IMR-90 (cell line): ENCODE results near the gene STING1. TPM values are rescaled to one million over a fixed set of nuclear protein-coding genes. Genes with fewer than 3 reads are reported as not detected.

Experiments used
- ATAC-seq: fragments of 200-7000 bp; cut with Tn5 transposase; 2 replicates; pipeline ENCODE4 v1.9.1; 2020; ENCODE audit warnings: low read depth, mild to moderate bottlenecking, moderate library complexity
- BruUV-seq: library from RNA; stranded (reverse); fragments of 400-500 nt; replicated peaks from 2 replicates; lab custom pipeline; 2021; lab: Mats Ljungman, UMichigan
- CTCF ChIA-PET: fragments of 300-600 bp; formaldehyde crosslinking; extraction: SDS; loops from one replicate; lab custom pipeline; 2021; ENCODE audit warnings: antibody characterized with exemption; lab: Yijun Ruan, JAX
- POLR2A ChIA-PET: fragments of 300-600 bp; sonication (Branson Sonifier 250); formaldehyde crosslinking; loops from one replicate; lab custom pipeline; 2022; ENCODE audit warnings: antibody characterized with exemption; ENCODE audit not compliant: unreplicated experiment; lab: Charles Lee
- DNase-seq: peaks from one replicate; pipeline ENCODE4 v3.0.0; 2013
- H2AFZ ChIP-seq: replicated peaks from 2 replicates; pipeline ENCODE3; 2013; ENCODE audit warnings: low read length, mild to moderate bottlenecking; ENCODE audit not compliant: poor library complexity
- H2AK5ac ChIP-seq: 2 replicates; pipeline ENCODE4 v1.6.1; 2013; ENCODE audit warnings: low read depth, low read length, inconsistent platforms
- H2AK9ac ChIP-seq: replicated peaks from 2 replicates; pipeline ENCODE3; 2013; ENCODE audit warnings: mild to moderate bottlenecking, low read depth, low read length, moderate library complexity; ENCODE audit not compliant: poor library complexity
- H2BK120ac ChIP-seq: 2 replicates; pipeline ENCODE4 v1.6.1; 2013; ENCODE audit warnings: low read depth, low read length, inconsistent platforms
- H2BK15ac ChIP-seq: 3 replicates; pipeline ENCODE4 v1.6.1; 2013; ENCODE audit warnings: low read depth, low read length, inconsistent platforms
- H2BK20ac ChIP-seq: 2 replicates; pipeline ENCODE4 v1.6.1; 2013; ENCODE audit warnings: low read depth, mild to moderate bottlenecking, inconsistent platforms, low read length, moderate library complexity
- H2BK5ac ChIP-seq: 2 replicates; pipeline ENCODE4 v1.6.1; 2013; ENCODE audit warnings: mild to moderate bottlenecking, low read depth, low read length, inconsistent platforms; ENCODE audit not compliant: poor library complexity, severe bottlenecking
- H3K14ac ChIP-seq: replicated peaks from 2 replicates; pipeline ENCODE4 v1.6.1; 2013; ENCODE audit warnings: low read depth, low read length, inconsistent platforms
- H3K18ac ChIP-seq: 2 replicates; pipeline ENCODE4 v1.6.1; 2013; ENCODE audit warnings: low read depth, low read length, control low read depth
- H3K23ac ChIP-seq: 2 replicates; pipeline ENCODE4 v1.6.1; 2013; ENCODE audit warnings: low read depth, low read length, inconsistent platforms
- H3K27ac ChIP-seq: 2 replicates; pipeline ENCODE4 v1.5.1; 2013; ENCODE audit warnings: mild to moderate bottlenecking, control low read depth, low read length; ENCODE audit not compliant: insufficient read depth
- H3K27me3 ChIP-seq: 2 replicates; pipeline ENCODE4 v1.6.1; 2013; ENCODE audit warnings: low read length; ENCODE audit not compliant: control insufficient read depth, insufficient read depth
- H3K36me3 ChIP-seq: 2 replicates; pipeline ENCODE4 v1.6.1; 2013; ENCODE audit warnings: low read length, mixed read lengths; ENCODE audit not compliant: control insufficient read depth, insufficient read depth
- H3K4ac ChIP-seq: 2 replicates; pipeline ENCODE4 v1.6.1; 2013; ENCODE audit warnings: low read depth, low read length, inconsistent platforms
- H3K4me1 ChIP-seq: 2 replicates; pipeline ENCODE4 v1.6.1; 2013; ENCODE audit warnings: low read length, mixed read lengths; ENCODE audit not compliant: control insufficient read depth, insufficient read depth
- H3K4me2 ChIP-seq: 2 replicates; pipeline ENCODE4 v1.6.1; 2013; ENCODE audit warnings: low read depth, mild to moderate bottlenecking, control low read depth, low read length, moderate library complexity
- H3K4me3 ChIP-seq: 2 replicates; pipeline ENCODE4 v1.5.1; 2013; ENCODE audit warnings: low read depth, mild to moderate bottlenecking, control low read depth, low read length, moderate library complexity; ENCODE audit not compliant: insufficient read depth
- H3K56ac ChIP-seq: 2 replicates; pipeline ENCODE4 v1.6.1; 2013; ENCODE audit warnings: low read length, inconsistent platforms; ENCODE audit not compliant: insufficient read depth; ENCODE audit errors: extremely low read depth
- H3K79me1 ChIP-seq, 2 experiments: 2 replicates each; pipeline ENCODE4 v1.6.1; 2013; ENCODE audit warnings: low read length in 2 of 2, inconsistent platforms in 1 of 2, low read depth in 1 of 2
- H3K9ac ChIP-seq: 2 replicates; pipeline ENCODE4 v1.6.1; 2013; ENCODE audit warnings: low read depth, low read length, control low read depth
- H3K9me1 ChIP-seq: 2 replicates; pipeline ENCODE4 v1.6.1; 2013; ENCODE audit warnings: low read length, inconsistent platforms; ENCODE audit not compliant: insufficient read depth
- H3K9me3 ChIP-seq: 2 replicates; pipeline ENCODE4 v1.6.1; 2013; ENCODE audit warnings: low read length; ENCODE audit not compliant: control insufficient read depth, insufficient read depth
- H4K20me1 ChIP-seq: 2 replicates; pipeline ENCODE4 v1.6.1; 2013; ENCODE audit warnings: low read length, inconsistent platforms; ENCODE audit not compliant: insufficient read depth
- H4K5ac ChIP-seq: 2 replicates; pipeline ENCODE4 v1.6.1; 2013; ENCODE audit warnings: mild to moderate bottlenecking, low read depth, low read length, control low read depth
- H4K8ac ChIP-seq, 2 experiments: 2 replicates each; pipeline ENCODE4 v1.6.1; 2013; ENCODE audit warnings: low read depth in 2 of 2, low read length in 2 of 2, control low read depth in 1 of 2, inconsistent platforms in 1 of 2
- H4K91ac ChIP-seq: 2 replicates; pipeline ENCODE4 v1.6.1; 2013; ENCODE audit warnings: low read depth, low read length, inconsistent platforms; ENCODE audit not compliant: insufficient read depth
- CEBPB ChIP-seq: IDR thresholded peaks from 2 replicates; pipeline ENCODE4 v1.6.1; 2012; ENCODE audit warnings: low read depth, low read length, improper control_type of control experiment
- CHD1 ChIP-seq: IDR thresholded peaks from 2 replicates; pipeline ENCODE4 v1.6.1; 2012; ENCODE audit warnings: low read depth, low read length, improper control_type of control experiment
- FOS ChIP-seq: fragments of 150-350 bp; IDR thresholded peaks from 2 replicates; pipeline ENCODE4 v1.6.1; 2016; ENCODE audit warnings: low read depth, low read length
- MAFK ChIP-seq: IDR thresholded peaks from 2 replicates; pipeline ENCODE4 v1.6.1; 2012; ENCODE audit warnings: low read depth, low read length, improper control_type of control experiment
- MAZ ChIP-seq: IDR thresholded peaks from 2 replicates; pipeline ENCODE4 v1.6.1; 2012; ENCODE audit warnings: low read depth, mild to moderate bottlenecking, low read length, improper control_type of control experiment, moderate library complexity, borderline replicate concordance
- MXI1 ChIP-seq: IDR thresholded peaks from 2 replicates; pipeline ENCODE4 v1.6.1; 2012; ENCODE audit warnings: low read depth, mild to moderate bottlenecking, low read length, moderate library complexity, borderline replicate concordance
- NFE2L2 ChIP-seq: fragments of 150-350 bp; IDR thresholded peaks from 2 replicates; pipeline ENCODE4 v1.6.1; 2016; ENCODE audit warnings: low read depth, mild to moderate bottlenecking, low read length
- POLR2A ChIP-seq: IDR thresholded peaks from 2 replicates; pipeline ENCODE4 v1.6.1; 2012; ENCODE audit warnings: mild to moderate bottlenecking, low read depth, low read length
- RAD21 ChIP-seq: IDR thresholded peaks from 2 replicates; pipeline ENCODE4 v1.6.1; 2012; ENCODE audit warnings: low read length, improper control_type of control experiment
- RCOR1 ChIP-seq: IDR thresholded peaks from 2 replicates; pipeline ENCODE4 v1.6.1; 2012; ENCODE audit warnings: mild to moderate bottlenecking, low read length, improper control_type of control experiment; ENCODE audit not compliant: insufficient replicate concordance
- RFX5 ChIP-seq: IDR thresholded peaks from 2 replicates; pipeline ENCODE4 v1.8.0; 2012; ENCODE audit warnings: low read depth, mild to moderate bottlenecking, low read length, moderate library complexity
- USF2 ChIP-seq: fragments of 150-350 bp; IDR thresholded peaks from 2 replicates; pipeline ENCODE4 v1.6.1; 2017; ENCODE audit warnings: mild to moderate bottlenecking, antibody characterized with exemption, low read length, low read depth
- WGBS, 2 experiments: methylation state at CpG; one replicate each; pipeline versions ENCODE4 v1.1.5 to v1.1.7; 2013; ENCODE audit warnings: missing lambda C conversion rate in 2 of 2; ENCODE audit not compliant: insufficient read length in 1 of 2; ENCODE audit errors: extremely low coverage in 2 of 2; 5-methylcytosine and 5-hydroxymethylcytosine counted together
- dilution Hi-C: fragments of 300-500 bp; cut with HindIII; formaldehyde crosslinking; loops from one replicate; pipeline ENCODE4 v1.14.3; 2018; ENCODE audit warnings: low sequenced_read_pairs; ENCODE audit not compliant: unreplicated experiment
- in situ Hi-C: fragments of 300-500 bp; cut with MboI; formaldehyde crosslinking; loops from 3 replicates; pipeline ENCODE4 v1.14.3; 2019; ENCODE audit warnings: low sequenced_read_pairs, inconsistent platforms, mixed read lengths
- intact Hi-C: fragments of 100-400 bp; cut with micrococcal nuclease; formaldehyde crosslinking; loops from 2 replicates; pipeline ENCODE4 v1.10.0; 2022
- polyA plus RNA-seq, 3 experiments: library from polyadenylated mRNA; depleted of rRNA; stranded (reverse); fragments of >200 nt; gene quantifications; 2 replicates each; pipeline ENCODE4 v1.2.3, GENCODE V29; 2012; ENCODE audit warnings: low replicate concordance in 1 of 3
- total RNA-seq: library from RNA; depleted of rRNA; stranded (reverse); fragments of >200 nt; gene quantifications from 2 replicates; pipeline ENCODE4 v1.2.3, GENCODE V29; 2012
- TF ChIP-seq, protein P1 (sequence below): conservative IDR thresholded peaks from 2 replicates; pipeline ENCODE4 v1.5.1; 2012; ENCODE audit warnings: mild to moderate bottlenecking, low read depth, low read length, improper control_type of control experiment

STING1 gene
- total and polyA plus RNA-seq, 2 of the 4 experiments (the other 2 are of a cell fraction), result 18.6 to 63.5 TPM

- POLR2A ChIA-PET, result no interaction called here
- intact Hi-C loops, result loop anchor here (5.0 kb wide), 1 partner anchor 127 kb away; the partner anchor contains the start of gene UBE2D2
These were observed 46.9 kb downstream of the STING1 start for GRCh38 chr5:139435676-139436075.

More at GRCh38 chr5:139435676-139436075, 46.9 kb downstream of the STING1 start:
- DNase-seq, result no peak
- peaks cover 7% of the 10 kb centered on the region; the same call in 1 of the 2 replicates for H3K36me3 ChIP-seq
- in situ Hi-C loops, result no loop called here
- no peak overlapping the region for H2AK5ac ChIP-seq
- no CpG with 5 or more reads among the region's 3 CpGs for WGBS, 2 experiments
- no peak overlapping the region for H3K14ac ChIP-seq
- no peak overlapping the region for H4K8ac ChIP-seq
- BruUV-seq, result no TSS peak
- no peak for ATAC-seq
- H2BK120ac ChIP-seq, result no peak overlapping the region
- H2BK20ac ChIP-seq, result no peak overlapping the region
- CTCF ChIA-PET, result no interaction called here
- H3K4me2 ChIP-seq, result no peak overlapping the region
- no peak overlapping the region for H3K27ac ChIP-seq
- H3K4ac ChIP-seq, result no peak overlapping the region
- no peaks in the 10 kb centered on the region for H4K20me1 ChIP-seq
- no peak overlapping the region for H3K23ac ChIP-seq
- H2AK9ac ChIP-seq, result no peak overlapping the region
- peaks cover 6% of the 10 kb centered on the region for H3K4me1 ChIP-seq
- H4K5ac ChIP-seq, result no peak overlapping the region
- TF ChIP-seq MAFK, result no peak
- TF ChIP-seq MXI1, result no peak
- no peak for TF ChIP-seq NFE2L2
- TF ChIP-seq POLR2A, result no peak
- TF ChIP-seq RFX5, result no peak
- TF ChIP-seq FOS, result no peak
- TF ChIP-seq MAZ, result no peak
- no peak for TF ChIP-seq RAD21
- no peak for TF ChIP-seq USF2
- TF ChIP-seq, protein P1, sequence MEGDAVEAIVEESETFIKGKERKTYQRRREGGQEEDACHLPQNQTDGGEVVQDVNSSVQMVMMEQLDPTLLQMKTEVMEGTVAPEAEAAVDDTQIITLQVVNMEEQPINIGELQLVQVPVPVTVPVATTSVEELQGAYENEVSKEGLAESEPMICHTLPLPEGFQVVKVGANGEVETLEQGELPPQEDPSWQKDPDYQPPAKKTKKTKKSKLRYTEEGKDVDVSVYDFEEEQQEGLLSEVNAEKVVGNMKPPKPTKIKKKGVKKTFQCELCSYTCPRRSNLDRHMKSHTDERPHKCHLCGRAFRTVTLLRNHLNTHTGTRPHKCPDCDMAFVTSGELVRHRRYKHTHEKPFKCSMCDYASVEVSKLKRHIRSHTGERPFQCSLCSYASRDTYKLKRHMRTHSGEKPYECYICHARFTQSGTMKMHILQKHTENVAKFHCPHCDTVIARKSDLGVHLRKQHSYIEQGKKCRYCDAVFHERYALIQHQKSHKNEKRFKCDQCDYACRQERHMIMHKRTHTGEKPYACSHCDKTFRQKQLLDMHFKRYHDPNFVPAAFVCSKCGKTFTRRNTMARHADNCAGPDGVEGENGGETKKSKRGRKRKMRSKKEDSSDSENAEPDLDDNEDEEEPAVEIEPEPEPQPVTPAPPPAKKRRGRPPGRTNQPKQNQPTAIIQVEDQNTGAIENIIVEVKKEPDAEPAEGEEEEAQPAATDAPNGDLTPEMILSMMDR, result no peak
- no peak for TF ChIP-seq CHD1
- TF ChIP-seq RCOR1, result no peak
- TF ChIP-seq CEBPB, result no peak
- H4K91ac ChIP-seq, result no peak overlapping the region
- no peak overlapping the region for H3K9ac ChIP-seq
- no peak overlapping the region for H3K56ac ChIP-seq
- dilution Hi-C loops, result no loop called here
- H2AFZ ChIP-seq, result no peak overlapping the region
- H3K18ac ChIP-seq, result no peak overlapping the region
- peaks cover 10% of the 10 kb centered on the region; the same call in 1 of the 2 replicates for H3K9me1 ChIP-seq
- H3K27me3 ChIP-seq, result no peaks in the 10 kb centered on the region
- H3K9me3 ChIP-seq, result no peaks in the 10 kb centered on the region
- no peak overlapping the region for H3K4me3 ChIP-seq
- H3K79me1 ChIP-seq, result peaks cover 12 to 19% of the 10 kb centered on the region in 2 experiments; a peak in 3 of 4 replicates
- no peak overlapping the region for H2BK5ac ChIP-seq
- no peak overlapping the region for H2BK15ac ChIP-seq
